GM19438 (cell line): ENCODE measurements around the gene XIRP1.

Experiments
- ATAC-seq: cut with Tn5 transposase; IDR thresholded peaks from one replicate; pipeline ENCODE4 v1.9.1; 2021; ENCODE audit warnings: low read depth; ENCODE audit not compliant: unreplicated experiment

Gene XIRP1

GRCh38 chr3:39147711-39148434 is 44.5 kb downstream of the XIRP1 start:
- peak; percentile 32 for ATAC-seq

GRCh38 chr3:39146611-39147591 is 45.5 kb downstream of the XIRP1 start:
- ATAC-seq: no peak

GRCh38 chr3:39146083-39146501 is 46.3 kb downstream of the XIRP1 start:
- ATAC-seq: no peak

GRCh38 chr3:39144748-39145380 is 47.5 kb downstream of the XIRP1 start:
- no peak for ATAC-seq

GRCh38 chr3:39144095-39144747 is 48.2 kb downstream of the XIRP1 start:
- no peak for ATAC-seq

- ATAC-seq: no peak
Measured at GRCh38 chr3:39143051-39143885, 49.1 kb downstream of the XIRP1 start.

- ATAC-seq: no peak
Measured at GRCh38 chr3:39142067-39142466, 50.3 kb downstream of the XIRP1 start.

- no peak for ATAC-seq
Measured at GRCh38 chr3:39141171-39141995, 51.0 kb downstream of the XIRP1 start.

- no peak for ATAC-seq
Measured at GRCh38 chr3:39140341-39140971, 51.9 kb downstream of the XIRP1 start.

- ATAC-seq: no peak
Measured at GRCh38 chr3:39139442-39139841, 53.0 kb downstream of the XIRP1 start.

GRCh38 chr3:39138804-39139415 is 53.5 kb downstream of the XIRP1 start:
- ATAC-seq: no peak

GRCh38 chr3:39137991-39138803 is 54.2 kb downstream of the XIRP1 start:
- ATAC-seq: no peak

GRCh38 chr3:39137435-39137936 is 54.9 kb downstream of the XIRP1 start:
- no peak for ATAC-seq

GRCh38 chr3:39136533-39137434 is 55.6 kb downstream of the XIRP1 start:
- ATAC-seq: no peak

GRCh38 chr3:39135170-39135805 is 57.1 kb downstream of the XIRP1 start:
- ATAC-seq: no peak
